ENCODE data around the gene IFT81. TPM values are rescaled to one million over a fixed set of nuclear protein-coding genes. Genes with fewer than 3 reads are reported as not detected.

IFT81 gene
- total RNA-seq, 4 donors from 2014 or later: 4.0 to 14.8 (median 5.3) TPM

DNA sequence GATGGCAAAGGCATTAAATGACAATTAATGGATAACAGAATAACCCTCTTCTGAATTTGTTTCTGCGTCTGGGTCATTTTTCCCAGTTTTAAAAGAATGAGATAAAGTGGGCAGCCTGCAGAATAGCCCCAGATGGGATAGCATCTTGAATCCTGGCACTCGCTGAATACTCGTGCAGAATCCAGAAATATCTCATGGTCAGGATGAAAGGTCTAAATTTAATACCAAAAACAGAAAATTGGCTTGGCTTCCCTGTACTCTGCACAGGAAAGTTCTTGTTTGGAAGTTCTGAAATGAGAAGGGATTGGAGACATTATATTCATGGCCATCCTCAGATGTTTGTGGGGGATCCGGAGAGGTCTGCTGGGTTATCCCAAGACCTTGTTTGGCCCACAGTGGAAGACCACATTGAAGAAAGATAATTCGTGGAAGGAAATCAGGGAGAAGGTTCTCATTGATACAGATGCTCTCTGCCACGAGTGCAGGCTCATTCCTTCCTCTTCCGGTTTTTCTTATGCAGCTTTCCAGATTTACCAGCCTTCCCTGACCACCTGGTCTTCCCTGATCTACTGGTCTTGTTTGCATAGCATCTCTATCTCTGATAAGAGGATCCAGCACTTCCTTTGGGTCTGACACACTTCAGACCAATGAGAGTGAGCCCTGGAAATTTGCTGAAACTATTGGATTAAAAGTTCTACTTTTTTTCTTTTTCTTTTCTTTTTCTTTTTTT lies 6.0 kb upstream of the IFT81 start:
- no peak for TF ChIP-seq CTCF (IDR thresholded peaks at IDR 0.05)
- no peak for ATAC-seq (ENCODE audit: low FRiP score)
- DNase-seq (ENCODE audit: low spot score): no peak

DNA sequence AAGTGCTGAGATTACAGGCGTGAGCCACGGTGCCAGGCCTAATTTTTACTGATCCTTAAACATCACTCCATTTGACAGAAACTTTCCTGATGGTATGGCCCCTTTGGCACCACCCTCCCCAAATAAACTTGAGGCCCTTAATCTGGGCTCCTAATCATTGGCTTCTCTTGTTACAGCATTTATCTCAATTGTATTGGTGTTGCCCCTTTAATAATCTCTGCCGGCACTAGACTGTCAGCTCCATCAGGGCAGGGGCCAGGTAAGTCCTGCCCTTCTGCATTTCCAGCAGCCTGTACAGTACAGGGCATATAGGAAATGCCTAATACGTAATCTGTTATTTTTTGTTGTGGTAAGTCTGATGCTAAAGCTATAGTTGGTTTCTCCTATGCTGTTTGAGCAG lies 1.2 kb upstream of the IFT81 start:
- ATAC-seq (ENCODE audit: low FRiP score): no peak
- DNase-seq (ENCODE audit: low spot score): no peak
- TF ChIP-seq CTCF (IDR thresholded peaks at IDR 0.05): no peak

DNA sequence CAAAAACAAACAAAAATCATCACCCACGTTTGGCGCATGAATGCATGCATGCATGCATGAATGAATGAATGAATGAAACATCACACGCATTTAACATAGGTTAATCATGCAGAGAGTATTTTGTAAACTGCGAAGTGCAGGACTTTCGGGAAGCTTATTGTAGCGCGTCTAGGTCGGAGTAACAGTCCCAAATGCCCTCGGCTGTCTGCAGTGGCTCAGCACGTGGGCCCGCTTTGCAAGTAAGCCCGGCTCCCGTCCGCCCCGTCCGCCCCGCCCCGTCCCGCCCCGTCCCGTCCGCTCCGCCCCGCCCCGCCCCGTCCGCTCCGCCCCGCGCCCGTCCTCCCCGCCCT lies 263 bp upstream of the IFT81 start:
- no peak for TF ChIP-seq CTCF (IDR thresholded peaks at IDR 0.05)
- DNase-seq (ENCODE audit: low spot score) (no peak), ATAC-seq (ENCODE audit: low FRiP score) (no peak)

GRCh38 chr12:110126557-110126956 lies 2.4 kb downstream of the IFT81 start:
- no peak for TF ChIP-seq CTCF (IDR thresholded peaks at IDR 0.05)
- DNase-seq (ENCODE audit: low spot score): no peak
- ATAC-seq (ENCODE audit: low FRiP score): no peak

DNA sequence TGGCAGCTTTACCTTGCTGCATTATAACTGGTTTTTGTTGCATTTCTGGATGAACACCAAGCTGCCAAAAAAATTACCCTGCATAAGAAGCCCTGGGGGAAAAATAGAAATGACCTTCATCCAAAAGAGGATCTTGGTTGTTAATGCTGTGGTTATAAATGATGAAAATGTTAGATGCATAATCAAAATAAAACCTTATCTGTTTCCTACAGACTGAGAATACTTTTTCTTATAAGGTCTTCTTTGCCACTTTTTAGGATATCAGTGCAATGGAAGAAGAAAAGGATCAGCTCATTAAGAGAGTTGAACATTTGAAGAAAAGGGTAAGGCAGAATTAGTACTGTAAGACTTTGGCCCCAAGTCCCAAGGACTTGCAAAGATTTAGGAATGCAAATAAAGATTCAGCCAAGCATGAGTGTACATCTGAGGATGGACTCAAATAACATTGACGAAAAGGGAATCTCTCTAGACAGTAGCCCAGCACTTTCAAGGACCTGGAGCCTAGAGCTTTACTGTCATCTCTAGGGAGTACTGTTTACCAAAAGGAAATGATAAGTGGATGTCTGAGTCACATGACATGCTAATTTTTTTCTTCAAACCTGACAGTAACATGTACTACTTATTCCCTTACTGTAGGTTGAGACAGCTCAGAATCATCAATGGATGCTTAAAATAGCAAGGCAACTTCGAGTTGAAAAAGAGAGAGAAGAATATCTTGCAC lies 10.7 kb downstream of the IFT81 start:
- TF ChIP-seq CTCF (IDR thresholded peaks at IDR 0.05): no peak
- DNase-seq (ENCODE audit: low spot score) (no peak), ATAC-seq (ENCODE audit: low FRiP score) (no peak)

DNA sequence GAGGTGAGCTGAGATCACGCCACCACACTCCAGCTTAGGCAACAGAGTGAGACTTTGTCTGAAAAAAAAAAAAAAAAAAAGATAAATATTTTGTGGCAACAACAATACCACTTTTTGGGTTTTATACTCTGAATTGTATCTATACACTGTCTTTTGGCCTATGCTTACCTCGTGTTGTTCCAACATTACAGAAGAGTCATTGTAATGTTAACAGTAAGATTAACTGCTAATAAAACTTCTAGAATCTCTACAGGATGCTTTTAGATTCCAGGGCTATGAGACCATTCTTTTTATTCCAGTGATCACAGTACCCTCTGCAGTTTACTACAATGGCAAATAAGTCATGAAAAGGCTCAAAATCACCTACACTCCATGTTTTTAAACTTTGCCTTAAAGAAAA lies 11.6 kb downstream of the IFT81 start:
- DNase-seq (ENCODE audit: low spot score): no peak
- no peak for TF ChIP-seq CTCF (IDR thresholded peaks at IDR 0.05)
- ATAC-seq (ENCODE audit: low FRiP score): no peak

DNA sequence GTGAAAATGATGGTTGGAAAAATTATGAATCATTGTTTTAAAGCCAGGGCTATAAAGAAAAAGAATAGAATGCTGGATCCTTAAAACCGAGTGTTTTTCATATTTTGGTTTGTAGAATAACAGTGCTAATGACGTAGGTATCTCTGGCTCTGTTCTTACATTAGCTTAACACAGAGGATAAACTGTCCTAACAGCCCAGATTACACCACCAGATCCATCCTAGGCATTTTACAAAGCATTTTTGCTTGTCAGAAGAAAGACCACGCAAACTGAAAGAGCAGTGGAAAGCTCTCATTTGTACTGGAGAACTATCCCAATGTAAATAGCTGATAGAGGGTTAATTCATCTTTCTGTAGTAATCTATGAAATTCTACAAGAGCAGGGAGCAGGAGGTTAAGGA lies 13.6 kb downstream of the IFT81 start:
- DNase-seq (ENCODE audit: low spot score) (no peak), ATAC-seq (ENCODE audit: low FRiP score) (no peak)
- TF ChIP-seq CTCF (IDR thresholded peaks at IDR 0.05): no peak

Data from omental fat pad (tissue), 4 donors.